SW480 (cell line): ENCODE measurements around the gene SMPD3.
A peak's percentile ranks its signal among the peaks of the same experiment; 100 is the strongest.

ENCODE experiments used
- DNase-seq: peaks from one replicate; pipeline ENCODE4 v3.0.0-alpha.2; 2016; ENCODE audit warnings: low spot score

Gene SMPD3

GRCh38 chr16:68332411-68333121 lies 115.7 kb downstream of the SMPD3 start:
- DNase-seq, result no peak

- no peak for DNase-seq
Observed at GRCh38 chr16:68331879-68332410, 116.4 kb downstream of the SMPD3 start.

GRCh38 chr16:68328860-68329390 lies 119.4 kb downstream of the SMPD3 start:
- no peak for DNase-seq

- DNase-seq, result peak; percentile 92
Observed at GRCh38 chr16:68328151-68328859, 120.0 kb downstream of the SMPD3 start.

- DNase-seq, result no peak
Observed at GRCh38 chr16:68324780-68325357, 123.4 kb downstream of the SMPD3 start.

GRCh38 chr16:68324336-68324735 lies 124.0 kb downstream of the SMPD3 start:
- no peak for DNase-seq

GRCh38 chr16:68319185-68319908 lies 129.0 kb downstream of the SMPD3 start:
- DNase-seq, result no peak

- DNase-seq, result no peak
Observed at GRCh38 chr16:68313116-68313515, 135.2 kb downstream of the SMPD3 start.

GRCh38 chr16:68310774-68311511 lies 137.4 kb downstream of the SMPD3 start, which contains the start of the genes PRMT7 and SLC7A6OS:
TSS of gene PRMT7 (plus strand) at chr16:68311019. CDS start at chr16:68315980, 4,961 bp downstream.
TSS of gene SLC7A6OS (minus strand) at chr16:68310946. CDS start at chr16:68310926, 20 bp downstream.
- DNase-seq, result peak; percentile 91

- DNase-seq, result no peak
Observed at GRCh38 chr16:68310437-68310773, 137.9 kb downstream of the SMPD3 start.

- DNase-seq, result no peak
Observed at GRCh38 chr16:68309799-68310198, 138.5 kb downstream of the SMPD3 start.
